ENCODE data around the gene SYPL2.
A peak's percentile ranks its signal among the peaks of the same experiment; 100 is the strongest.
"Not testable (repeated sequence)": the region's sequence is repeated elsewhere in the genome, so short reads cannot be mapped to it uniquely, and the experiment has no call there.

The SYPL2 gene

DNA sequence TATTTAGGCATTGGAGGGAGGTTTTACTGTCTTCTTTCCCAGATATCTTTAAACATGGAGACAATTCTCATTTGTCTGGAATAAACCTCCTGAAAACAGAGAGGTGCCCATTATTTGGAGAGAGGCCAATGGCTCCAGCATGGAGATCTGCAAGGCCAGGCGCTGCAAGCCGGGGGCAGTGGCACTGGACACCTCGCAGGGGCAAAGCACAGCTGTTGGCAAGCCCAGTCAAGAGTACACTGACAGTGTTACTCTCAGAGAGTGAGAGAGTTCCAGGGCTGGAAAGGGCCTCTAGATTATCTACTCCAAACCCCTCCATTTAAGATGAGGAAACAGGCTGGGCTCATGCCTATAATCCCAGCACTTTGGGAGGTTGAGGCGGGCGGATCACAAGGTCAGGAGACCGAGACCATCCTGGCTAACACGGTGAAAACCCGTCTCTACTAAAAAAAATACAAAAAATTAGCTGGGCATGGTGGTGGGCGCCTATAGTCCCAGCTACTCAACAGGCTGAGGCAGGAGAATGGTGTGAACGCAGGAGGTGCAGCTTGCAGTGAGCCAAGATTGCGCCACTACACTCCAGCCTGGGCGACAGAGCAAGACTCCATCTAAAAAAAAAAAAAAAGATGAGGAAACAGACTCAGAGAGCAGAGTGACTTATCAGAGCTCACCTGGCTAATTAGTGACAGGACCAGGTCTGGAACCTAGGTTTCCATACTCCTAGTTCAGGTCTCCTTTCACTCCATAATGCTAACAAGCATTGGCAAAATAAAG is 7.1 kb downstream of the SYPL2 start:
- DNase-seq, result not testable (repeated sequence)

- no peak for DNase-seq
Measured at GRCh38 chr1:109474697-109475096, 8.4 kb downstream of the SYPL2 start.

DNA sequence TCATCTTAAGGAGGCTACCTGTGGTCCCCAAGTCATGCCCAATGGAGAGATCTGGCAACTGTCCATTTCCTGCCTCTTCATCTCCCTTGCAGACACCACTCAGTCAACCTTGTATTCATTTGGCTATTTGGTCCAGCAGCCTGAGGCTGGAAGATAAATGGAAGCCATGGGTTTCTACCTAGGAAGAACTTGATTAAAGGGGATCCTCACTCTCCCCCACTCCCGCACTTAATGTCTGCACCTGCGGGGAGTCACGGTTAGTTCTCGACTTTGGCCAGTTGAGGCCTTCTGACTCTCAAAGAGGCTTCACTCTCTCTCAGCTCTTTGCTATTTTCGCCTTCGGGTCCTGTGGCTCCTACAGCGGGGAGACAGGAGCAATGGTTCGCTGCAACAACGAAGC is 8.9 kb downstream of the SYPL2 start:
- DNase-seq, result no peak

DNA sequence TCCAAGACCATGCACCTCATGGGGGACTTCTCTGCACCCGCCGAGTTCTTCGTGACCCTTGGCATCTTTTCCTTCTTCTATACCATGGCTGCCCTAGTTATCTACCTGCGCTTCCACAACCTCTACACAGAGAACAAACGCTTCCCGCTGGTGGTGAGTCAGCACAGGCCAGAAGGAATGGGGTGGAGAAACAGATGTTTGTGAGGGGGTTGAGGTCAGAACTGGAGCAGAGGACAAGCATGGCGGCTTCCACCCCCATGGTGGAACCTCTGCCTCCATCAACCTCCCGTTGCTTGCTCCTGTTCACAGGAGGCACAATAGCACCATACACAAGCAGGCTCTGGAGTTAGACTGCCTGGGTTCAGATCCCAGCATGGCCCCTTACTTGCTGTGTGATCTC is 10.5 kb downstream of the SYPL2 start:
- DNase-seq, result no peak

- DNase-seq, result no peak
Measured at GRCh38 chr1:109477821-109478220, 11.5 kb downstream of the SYPL2 start.

DNA sequence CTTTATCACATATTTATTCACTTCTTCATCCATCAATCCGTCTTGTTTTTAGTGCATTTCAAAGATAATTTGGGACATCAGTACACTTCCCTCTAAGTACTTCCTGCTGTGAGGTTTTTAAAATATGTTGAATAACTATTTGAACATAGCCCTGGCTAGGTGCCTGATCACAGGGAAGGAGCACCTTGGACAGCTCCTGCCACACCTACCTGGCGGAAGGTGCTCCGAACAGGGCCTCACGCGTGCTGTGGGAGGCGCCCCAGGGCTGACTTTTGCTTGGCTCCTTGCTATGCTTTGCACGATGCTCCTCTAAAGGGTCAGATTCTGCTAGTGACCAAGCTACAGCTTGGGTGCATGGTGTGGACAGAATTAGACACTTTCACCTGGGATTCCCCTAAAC is 12.5 kb downstream of the SYPL2 start:
- DNase-seq, result no peak

DNA sequence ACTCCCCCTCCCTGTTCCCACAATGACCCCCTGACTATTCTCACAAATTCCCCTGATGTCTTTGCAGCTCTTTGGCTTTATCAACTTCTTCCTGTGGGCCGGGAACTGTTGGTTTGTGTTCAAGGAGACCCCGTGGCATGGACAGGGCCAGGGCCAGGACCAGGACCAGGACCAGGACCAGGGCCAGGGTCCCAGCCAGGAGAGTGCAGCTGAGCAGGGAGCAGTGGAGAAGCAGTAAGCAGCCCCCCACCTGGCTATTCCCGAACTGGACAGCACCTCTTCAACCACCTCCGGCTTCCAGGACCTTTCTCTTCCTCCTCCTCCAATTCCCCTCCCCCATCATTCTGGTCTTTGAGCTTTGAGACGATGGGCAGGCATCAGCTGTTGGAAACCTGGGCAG is 13.0 kb downstream of the SYPL2 start:
- DNase-seq, result no peak

DNA sequence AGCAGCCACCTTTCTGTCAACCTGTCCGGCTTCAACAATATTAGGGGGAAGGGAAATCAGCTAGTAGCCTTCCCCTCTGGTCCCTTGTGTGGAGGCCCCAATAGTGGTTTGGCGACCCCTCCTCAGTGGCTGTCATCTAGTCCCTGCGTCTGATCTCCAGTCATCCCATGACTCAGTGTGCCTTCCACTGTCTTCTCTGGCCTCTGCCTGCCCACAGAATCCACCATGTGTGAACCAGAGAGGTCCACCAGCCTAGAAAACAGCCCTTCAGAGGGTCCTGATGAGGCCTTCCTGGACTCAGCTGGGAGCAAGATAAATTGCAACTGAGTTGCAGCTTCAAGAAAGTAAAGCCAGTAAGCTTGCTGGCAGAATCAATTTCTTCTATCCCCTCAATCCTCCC is 13.6 kb downstream of the SYPL2 start:
- no peak for DNase-seq

- no peak for DNase-seq
Measured at GRCh38 chr1:109481646-109482045, 15.3 kb downstream of the SYPL2 start.

- no peak for DNase-seq
Measured at GRCh38 chr1:109482242-109482641, 15.9 kb downstream of the SYPL2 start.

GRCh38 chr1:109482791-109483671 is 16.7 kb downstream of the SYPL2 start:
- peak; percentile 26 to 31 for DNase-seq

- peak; percentile 87 to 90 for DNase-seq
Measured at GRCh38 chr1:109483672-109484518, 17.5 kb downstream of the SYPL2 start, which contains the start of gene ATXN7L2. TSS of gene ATXN7L2 (plus strand) at chr1:109483905. CDS start at chr1:109483954, 49 bp downstream.

GRCh38 chr1:109484519-109484975 is 18.2 kb downstream of the SYPL2 start:
- DNase-seq, result no peak

GRCh38 chr1:109485001-109485400 is 18.7 kb downstream of the SYPL2 start:
- no peak for DNase-seq

- no peak for DNase-seq
Measured at GRCh38 chr1:109487261-109487660, 20.9 kb downstream of the SYPL2 start.

DNA sequence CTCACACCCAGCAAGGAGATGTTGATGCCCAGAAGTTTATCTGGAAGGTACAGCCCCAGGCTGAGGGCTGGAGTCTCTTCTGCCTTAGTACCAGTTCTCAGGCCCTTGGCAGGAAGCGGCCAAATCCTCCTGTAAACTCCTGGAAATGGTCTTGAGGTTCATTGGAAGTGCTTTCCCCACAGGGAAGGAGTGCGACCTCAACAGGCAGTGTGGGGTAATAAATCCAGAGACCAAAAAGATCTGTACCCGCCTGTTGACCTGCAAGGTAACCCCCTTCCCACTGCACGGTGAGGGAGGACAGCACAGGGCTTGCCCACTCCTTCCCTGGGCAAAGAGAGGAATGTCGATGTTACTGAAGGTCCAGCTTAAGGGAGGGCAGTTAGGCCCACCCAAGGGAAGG is 21.9 kb downstream of the SYPL2 start:
- no peak for DNase-seq

DNA sequence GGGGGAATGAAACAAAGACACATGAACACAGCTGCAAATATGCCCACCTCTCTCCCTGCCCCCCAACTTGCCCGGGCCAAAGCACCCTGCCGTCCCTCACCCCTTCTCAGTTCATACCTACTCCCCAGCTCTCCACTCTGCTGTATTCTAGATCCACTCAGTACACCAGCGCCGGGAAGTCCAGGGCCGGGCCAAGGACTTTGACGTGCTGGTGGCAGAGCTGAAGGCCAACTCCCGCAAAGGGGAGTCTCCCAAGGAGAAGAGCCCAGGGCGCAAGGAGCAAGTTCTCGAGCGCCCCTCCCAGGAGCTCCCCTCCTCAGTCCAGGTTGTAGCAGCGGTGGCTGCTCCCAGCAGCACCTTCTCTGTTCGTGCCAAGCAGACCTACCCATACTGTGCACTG is 22.4 kb downstream of the SYPL2 start:
- no peak for DNase-seq

GRCh38 chr1:109490029-109490933 is 23.9 kb downstream of the SYPL2 start:
- peak; percentile 76 to 79 for DNase-seq

- DNase-seq, result no peak
Measured at GRCh38 chr1:109490934-109491302, 24.6 kb downstream of the SYPL2 start.

DNA sequence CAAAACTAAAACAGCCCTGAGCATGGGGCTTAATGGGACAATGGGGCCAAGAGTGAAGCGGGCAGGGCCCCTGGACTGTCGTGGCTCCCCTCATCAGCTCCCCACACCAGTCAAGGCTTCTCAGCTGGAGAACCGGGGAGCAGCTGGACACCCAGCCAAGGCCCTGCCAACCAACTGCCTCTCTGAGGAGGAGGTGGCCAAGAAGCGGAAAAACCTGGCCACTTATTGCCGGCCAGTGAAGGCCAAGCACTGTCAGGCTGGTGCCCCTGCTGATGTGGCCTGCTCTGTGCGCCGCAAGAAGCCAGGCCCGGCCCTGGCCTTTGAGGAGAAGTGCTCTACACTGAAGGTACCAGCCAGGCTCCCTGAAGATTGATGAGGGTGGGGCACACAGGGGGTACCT is 25.0 kb downstream of the SYPL2 start:
- no peak for DNase-seq

- DNase-seq, result no peak
Measured at GRCh38 chr1:109492779-109493178, 26.4 kb downstream of the SYPL2 start.

DNA sequence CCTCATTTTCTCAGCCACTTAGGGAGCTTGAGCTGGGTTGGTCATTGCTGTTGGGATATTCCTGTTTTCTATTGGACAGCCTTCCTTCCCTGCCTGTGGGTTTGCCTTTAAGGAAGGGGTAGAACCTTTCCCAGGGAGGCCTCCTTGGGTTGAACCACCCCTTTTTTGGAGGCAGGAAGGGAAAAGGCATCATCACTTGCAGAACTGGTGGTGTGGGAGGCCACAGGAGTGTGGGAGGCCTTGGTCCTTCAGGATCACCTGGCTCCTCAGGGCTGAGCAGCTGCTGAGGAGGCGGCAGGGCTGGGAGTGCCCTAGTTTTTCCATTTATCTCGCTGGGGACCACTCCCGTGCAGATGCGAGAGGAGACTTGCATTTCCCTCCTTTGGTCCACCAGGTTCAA is 26.9 kb downstream of the SYPL2 start:
- no peak for DNase-seq
